ENCODE results near the gene PPIF.

- TF ChIP-seq CTCF (IDR thresholded peaks at IDR 0.05; ENCODE audit: low read depth, low read length): no peak
- no peak for TF ChIP-seq EZH2phosphoT487 (IDR thresholded peaks at IDR 0.05; ENCODE audit: low read depth)
These were observed 12.2 kb upstream of the PPIF start for GRCh38 chr10:79335094-79335469.

All from OCI-LY3 (cell line).